Raji (cell line): Measurements from ENCODE around the gene FCER1G.

ENCODE experiments used
- POLR2A ChIP-seq: IDR thresholded peaks from 2 replicates; pipeline ENCODE4 v1.6.1; 2011; ENCODE audit warnings: low read depth, low read length, control low read depth; ENCODE audit not compliant: insufficient read depth

The FCER1G gene

GRCh38 chr1:161266836-161267235 lies 51.7 kb downstream of the FCER1G start:
- TF ChIP-seq POLR2A = no peak

- no peak for TF ChIP-seq POLR2A
Observed at GRCh38 chr1:161267321-161267720, 52.2 kb downstream of the FCER1G start.
